Activated CD4-positive, alpha-beta T cell treated with anti-CD3 and anti-CD28 coated beads, Interleukin-2, amount 50 U/mL, for 16 hours (primary cell): ENCODE measurements around the gene VWA7.
"Not testable (repeated sequence)": the region's sequence is repeated elsewhere in the genome, so short reads cannot be mapped to it uniquely, and the experiment has no call there.

Source experiments
- DNase-seq: peaks from one replicate; pipeline ENCODE4 v3.0.0-alpha.2; 2020

The VWA7 gene, protein sequence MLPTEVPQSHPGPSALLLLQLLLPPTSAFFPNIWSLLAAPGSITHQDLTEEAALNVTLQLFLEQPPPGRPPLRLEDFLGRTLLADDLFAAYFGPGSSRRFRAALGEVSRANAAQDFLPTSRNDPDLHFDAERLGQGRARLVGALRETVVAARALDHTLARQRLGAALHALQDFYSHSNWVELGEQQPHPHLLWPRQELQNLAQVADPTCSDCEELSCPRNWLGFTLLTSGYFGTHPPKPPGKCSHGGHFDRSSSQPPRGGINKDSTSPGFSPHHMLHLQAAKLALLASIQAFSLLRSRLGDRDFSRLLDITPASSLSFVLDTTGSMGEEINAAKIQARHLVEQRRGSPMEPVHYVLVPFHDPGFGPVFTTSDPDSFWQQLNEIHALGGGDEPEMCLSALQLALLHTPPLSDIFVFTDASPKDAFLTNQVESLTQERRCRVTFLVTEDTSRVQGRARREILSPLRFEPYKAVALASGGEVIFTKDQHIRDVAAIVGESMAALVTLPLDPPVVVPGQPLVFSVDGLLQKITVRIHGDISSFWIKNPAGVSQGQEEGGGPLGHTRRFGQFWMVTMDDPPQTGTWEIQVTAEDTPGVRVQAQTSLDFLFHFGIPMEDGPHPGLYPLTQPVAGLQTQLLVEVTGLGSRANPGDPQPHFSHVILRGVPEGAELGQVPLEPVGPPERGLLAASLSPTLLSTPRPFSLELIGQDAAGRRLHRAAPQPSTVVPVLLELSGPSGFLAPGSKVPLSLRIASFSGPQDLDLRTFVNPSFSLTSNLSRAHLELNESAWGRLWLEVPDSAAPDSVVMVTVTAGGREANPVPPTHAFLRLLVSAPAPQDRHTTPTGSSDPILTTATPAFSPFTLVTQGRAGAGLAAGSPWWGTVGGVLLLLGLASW

DNA sequence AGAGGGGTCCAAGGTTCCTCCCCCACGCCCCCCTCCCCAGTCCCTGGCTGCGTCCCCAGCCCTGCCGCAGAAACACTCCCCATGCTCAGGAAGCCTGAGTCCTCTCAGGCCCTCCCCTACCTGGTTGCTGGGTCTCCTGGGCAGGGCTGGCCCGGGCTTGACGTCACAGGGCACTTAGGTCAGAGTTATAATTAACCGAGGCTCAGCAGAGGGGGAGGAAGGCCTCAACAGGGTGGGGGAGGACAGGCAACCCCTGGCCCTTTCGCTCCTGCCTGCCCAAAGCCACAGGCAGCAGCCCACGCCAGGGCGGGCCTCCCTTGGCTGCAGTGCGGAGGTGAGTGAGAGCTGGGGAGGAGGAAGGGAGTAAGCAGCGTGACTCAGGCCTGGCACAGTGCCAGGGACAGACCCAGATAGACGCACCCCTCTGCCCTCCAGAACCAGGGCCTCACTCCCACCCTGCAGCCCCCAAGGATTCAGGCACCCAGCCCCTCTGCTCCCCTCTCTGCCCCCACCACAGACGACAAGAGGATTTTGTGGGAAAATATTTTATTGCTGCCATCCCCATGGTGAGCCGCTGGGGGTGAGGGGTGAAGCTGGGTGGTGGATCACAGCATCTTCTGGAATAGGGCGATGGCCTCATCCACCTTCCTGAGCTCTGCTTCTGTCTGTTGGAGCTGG, at the start of gene VWA7:
VWA7 (minus strand) TSS at position 340 of the 678 bp plus-strand sequence. CDS start 549 bp downstream, outside the sequence.
- peak; percentile 77 for DNase-seq

DNA sequence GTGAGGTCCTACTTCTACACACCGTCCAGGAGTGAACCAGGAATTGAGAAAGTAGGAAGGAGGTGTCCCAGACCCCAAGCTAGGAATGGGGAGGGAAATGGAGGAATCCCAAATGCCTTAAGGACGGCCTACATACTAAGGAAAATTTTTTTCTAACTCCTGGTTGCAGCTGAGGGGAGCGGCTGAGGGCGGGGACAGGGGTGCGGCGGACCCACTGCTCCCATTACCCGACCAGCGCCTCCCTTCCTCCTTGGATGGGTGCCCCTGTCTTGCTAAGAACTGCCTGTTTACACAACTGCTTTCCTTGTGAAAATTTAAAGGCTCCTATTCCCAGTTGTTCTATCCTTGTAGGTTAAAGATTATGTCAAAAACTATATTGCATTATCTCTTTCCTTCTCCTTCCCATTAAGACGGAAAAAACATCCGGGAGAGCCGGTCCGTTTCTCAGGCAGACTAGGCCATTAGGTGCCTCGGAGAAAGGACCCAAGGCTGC, 49.7 kb upstream of the VWA7 start:
- DNase-seq: peak; percentile 62

DNA sequence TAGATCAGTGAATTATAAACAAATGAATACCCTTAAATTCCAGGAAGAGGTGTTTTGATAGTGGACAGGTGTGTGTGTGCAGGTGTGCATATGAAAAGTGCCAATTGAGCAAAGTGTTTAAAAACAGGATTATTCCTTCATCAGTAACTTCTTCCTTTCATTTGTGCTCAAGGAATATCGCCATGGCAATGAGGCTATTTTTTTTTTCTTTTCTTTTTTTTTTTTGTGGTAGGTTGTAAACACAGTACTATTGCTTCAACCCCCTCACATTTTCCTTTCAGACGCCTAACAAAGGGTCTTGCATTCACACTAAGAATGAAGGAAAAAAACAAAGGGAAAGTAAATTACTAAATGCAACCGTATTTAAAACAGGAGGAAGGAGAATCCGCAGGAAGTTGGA, 48.4 kb upstream of the VWA7 start:
- DNase-seq: no peak

DNA sequence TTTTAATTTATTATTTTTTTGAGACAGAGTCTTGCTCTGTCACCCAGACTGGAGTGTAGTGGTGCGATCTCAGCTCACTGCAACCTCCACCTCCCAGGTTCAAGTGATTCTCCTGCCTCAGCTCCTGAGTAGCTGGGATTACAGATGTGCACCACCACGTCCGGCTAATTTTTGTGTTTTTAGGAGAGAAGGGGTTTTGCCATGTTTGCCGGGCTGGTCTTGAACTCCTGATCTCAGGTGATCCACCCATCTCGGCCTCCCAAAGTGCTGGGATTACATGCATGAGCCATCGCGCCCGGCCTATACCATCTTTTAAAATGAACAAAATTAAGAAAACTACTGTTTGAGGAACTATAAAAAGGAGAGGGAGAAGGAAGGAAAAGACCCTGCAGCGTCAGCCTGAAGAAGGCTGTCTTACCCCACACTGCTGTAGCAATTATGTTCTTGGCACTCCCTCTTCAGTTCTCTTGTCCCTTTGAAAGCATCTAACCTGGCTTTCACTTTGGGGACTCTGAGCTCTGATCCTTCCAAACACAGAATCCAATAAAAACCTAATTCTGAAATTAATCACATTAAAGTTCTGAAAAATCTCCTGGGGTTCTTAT, 46.6 kb upstream of the VWA7 start:
- not testable (repeated sequence) for DNase-seq

DNA sequence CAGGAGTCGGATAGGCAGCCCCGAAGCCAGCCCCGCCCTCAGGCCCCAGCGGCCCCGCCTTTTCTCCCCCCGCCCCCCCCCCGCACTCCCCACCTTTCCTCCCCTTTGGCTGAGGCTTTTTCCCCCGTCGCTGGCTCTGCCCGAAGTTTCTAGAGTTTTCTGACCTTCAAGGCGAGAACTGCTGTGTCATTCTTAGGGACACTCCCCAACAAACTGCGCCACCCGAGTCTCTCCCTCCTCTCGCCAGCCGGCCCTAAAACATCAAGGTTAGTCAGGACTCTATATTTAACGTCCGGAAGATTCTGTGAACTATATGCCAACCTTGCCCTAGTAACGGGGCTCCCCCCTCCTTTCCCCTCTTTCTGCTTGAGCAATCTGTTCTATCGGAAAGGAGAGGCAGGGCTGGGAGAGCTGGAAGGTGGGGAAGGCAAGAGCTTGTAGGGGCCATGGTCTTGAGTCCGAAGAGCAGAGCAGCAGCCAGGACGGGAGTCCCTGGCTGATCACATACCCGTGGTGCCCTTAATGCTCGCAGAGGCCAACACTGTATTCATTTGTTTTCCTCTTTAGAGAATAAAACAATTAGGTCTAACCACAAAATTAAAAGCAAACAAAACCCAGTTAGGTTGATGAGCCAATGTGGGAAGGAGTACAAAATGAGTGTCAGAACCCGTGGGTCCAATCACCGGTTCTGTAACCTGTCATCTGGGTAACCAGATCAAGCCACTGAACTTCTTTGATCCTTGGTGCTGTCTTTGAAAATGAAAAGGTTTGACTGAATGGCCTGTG, 45.1 kb upstream of the VWA7 start:
- DNase-seq: peak; percentile 84

DNA sequence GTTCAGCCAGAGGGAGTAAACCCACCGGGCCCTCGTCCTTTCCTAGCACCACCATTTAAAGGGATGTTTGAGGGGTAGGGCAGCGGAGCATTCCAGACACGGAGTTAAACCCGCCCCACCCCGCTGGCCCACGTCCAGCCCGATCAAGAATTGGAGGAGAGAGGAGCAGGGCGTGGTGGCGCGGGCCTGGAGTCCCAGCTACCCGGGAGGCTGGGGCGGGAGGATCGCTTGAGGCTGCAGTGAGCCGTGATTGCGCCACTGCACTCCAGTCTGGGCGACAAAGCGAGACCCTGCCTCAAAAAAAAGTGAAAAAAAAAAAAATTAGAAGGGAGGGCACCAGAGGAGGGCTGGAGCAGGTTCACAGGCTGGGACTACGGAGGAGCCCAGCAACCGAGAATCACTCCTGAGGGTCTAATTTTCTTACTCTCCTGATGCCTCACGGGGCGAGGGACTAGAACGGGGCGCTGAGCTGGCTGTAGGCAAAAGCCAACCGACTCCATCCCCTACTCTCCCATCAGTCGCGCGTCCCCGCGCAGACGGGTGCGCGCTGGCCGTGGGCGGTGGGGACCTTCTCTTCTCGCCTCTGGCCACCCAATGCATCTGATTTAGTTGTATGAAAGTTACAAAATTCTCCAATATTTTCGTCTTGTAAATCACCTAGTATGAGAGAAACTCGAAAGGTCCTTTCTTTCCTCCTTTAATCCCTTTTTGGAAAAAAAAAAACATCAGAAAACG, 44.3 kb upstream of the VWA7 start:
- DNase-seq: peak; percentile 73

DNA sequence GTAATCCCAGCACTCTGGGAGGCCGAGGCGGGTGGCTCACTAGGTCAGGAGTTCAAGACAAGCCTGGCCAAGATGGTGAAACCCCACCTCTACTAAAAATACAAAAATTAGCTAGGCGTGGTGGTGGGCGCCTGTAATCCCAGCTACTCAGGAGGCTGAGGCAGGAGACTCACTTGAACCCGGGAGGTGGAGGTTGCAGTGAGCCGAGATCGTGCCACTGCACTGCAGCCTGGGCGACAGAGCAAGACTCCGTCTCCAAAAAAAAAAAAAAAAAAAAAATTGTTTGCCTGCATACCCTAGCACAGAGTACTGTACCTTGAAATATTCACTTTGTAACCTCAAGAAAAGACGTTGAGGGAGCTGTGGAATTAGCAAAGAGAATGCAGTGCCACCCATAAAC, 43.3 kb upstream of the VWA7 start:
- not testable (repeated sequence) for DNase-seq

DNA sequence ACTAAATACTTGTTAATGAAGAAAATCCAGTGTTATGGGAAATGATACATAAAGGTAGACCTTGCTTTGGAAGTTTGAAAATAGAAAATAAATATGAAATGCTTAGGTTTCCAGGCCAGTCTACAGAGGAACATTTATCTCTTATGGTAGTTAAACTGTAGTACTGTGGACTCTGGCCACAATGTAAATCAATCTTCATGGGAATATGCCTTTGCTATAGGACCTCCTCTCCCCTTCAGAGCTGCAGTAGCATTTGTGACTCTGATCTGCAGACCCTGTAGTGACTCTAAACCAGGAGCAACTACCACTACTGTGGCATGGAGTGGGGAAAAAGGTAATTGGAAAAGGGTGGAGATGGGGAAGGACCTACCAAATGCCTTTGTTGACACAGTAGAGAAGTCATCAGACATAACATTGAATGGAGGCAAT, 42.8 kb upstream of the VWA7 start:
- DNase-seq: no peak

DNA sequence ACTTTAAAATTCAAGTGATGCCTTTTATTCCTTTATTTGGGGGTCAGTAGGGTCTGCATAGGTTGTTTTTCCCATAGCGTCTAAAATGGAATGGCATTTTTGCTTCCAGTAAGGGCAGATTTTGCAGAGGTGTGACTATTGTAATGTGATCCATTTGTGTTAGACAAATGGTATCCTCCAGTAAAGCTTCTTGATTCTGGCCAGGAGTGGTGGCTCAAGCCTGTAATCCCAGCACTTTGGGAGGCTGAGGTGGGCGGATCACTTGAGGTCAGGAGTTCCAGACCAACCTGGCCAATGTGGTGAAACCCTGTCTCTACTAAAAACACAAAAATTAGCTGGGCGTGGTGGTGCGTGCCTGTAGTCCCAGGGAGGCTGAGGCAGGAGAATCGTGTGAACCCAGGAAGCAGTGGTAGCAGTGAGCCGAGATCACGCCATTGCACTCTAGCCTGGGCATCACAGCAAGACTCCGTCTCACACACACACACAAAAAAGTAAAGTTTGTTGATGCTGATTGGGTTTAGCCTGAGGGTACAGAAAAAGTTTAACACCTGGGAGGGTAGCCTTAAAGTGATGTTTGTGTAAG, 40.9 kb upstream of the VWA7 start:
- DNase-seq: not testable (repeated sequence)

DNA sequence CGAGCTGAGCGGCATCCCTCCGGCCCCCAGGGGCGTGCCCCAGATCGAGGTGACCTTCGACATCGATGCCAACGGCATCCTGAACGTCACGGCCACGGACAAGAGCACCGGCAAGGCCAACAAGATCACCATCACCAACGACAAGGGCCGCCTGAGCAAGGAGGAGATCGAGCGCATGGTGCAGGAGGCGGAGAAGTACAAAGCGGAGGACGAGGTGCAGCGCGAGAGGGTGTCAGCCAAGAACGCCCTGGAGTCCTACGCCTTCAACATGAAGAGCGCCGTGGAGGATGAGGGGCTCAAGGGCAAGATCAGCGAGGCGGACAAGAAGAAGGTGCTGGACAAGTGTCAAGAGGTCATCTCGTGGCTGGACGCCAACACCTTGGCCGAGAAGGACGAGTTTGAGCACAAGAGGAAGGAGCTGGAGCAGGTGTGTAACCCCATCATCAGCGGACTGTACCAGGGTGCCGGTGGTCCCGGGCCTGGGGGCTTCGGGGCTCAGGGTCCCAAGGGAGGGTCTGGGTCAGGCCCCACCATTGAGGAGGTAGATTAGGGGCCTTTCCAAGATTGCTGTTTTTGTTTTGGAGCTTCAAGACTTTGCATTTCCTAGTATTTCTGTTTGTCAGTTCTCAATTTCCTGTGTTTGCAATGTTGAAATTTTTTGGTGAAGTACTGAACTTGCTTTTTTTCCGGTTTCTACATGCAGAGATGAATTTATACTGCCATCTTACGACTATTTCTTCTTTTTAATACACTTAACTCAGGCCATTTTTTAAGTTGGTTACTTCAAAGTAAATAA, 40.2 kb upstream of the VWA7 start:
- DNase-seq: not testable (repeated sequence)

DNA sequence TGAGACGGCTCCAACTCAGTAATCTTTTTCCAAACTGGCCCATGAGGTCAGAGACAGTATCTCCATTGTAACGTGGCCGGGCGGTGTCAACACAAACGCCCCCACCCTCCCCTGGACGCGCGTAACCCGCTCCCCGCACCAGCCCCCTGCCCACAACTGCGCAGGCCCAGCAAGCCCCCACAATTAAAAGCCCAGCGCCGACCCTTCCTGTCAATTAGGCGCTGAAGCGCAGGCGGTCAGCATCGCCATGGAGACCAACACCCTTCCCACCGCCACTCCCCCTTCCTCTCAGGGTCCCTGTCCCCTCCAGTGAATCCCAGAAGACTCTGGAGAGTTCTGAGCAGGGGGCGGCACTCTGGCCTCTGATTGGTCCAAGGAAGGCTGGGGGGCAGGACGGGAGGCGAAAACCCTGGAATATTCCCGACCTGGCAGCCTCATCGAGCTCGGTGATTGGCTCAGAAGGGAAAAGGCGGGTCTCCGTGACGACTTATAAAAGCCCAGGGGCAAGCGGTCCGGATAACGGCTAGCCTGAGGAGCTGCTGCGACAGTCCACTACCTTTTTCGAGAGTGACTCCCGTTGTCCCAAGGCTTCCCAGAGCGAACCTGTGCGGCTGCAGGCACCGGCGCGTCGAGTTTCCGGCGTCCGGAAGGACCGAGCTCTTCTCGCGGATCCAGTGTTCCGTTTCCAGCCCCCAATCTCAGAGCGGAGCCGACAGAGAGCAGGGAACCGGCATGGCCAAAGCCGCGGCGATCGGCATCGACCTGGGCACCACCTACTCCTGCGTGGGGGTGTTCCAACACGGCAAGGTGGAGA, 38.1 kb upstream of the VWA7 start, which contains the start of the genes HSPA1A and HSPA1L:
HSPA1A (plus strand) TSS at position 519 of the 814 bp plus-strand sequence; CDS start at position 733, 214 bp downstream.
HSPA1L (minus strand) TSS at position 259 of the 814 bp plus-strand sequence. CDS start 3,311 bp downstream, outside the sequence.
- peak; percentile 93 for DNase-seq

DNA sequence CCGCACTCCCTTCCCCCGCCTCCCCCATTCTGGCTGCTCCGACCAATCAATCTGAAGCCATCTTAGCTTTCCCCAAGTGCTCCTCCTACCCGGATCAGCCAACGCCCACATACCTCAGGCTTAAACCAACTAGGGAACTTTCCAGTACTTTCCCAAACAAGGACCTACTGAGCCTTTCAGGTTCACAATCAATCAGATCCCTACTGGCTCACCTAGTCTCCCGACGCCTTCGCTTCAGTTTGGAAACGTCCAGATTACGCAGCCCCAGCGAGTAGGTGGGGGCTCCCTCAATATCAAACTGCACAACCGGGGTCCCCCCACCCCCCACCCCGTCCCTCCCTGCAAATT, 37.5 kb upstream of the VWA7 start:
- DNase-seq: peak; percentile 90

DNA sequence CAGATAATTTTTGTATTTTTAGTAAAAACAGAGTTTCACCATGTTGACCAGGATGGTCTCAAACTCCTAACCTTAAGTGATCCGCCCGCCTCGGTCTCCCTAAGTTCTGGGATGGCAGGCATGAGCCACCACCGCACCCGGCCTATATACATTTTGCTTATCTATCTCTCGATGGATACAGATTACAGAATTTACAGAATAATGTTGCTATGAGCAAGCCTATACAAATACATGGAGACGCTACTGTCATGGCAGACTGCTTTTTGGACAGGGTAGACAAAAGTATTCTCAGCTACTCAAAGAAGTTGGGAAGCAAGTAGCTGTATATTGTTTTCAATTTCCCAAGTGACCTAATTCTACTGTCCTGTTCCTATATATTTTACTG, 36.3 kb upstream of the VWA7 start:
- no peak for DNase-seq

DNA sequence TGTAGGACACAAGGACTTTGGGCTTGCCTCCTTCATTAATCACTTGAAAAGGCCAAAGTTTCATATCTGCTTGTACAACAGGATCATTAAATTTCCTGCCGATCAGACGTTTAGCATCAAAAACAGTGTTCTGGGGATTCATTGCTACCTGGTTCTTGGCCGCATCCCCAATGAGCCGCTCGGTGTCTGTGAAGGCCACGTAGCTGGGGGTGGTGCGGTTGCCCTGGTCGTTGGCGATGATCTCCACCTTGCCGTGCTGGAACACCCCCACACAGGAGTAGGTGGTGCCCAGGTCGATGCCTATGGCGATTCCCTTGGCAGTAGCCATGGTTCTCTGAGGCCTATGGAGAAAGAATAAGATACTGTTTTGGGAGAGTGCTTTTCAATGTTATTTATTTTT, 34.5 kb upstream of the VWA7 start:
- no peak for DNase-seq

DNA sequence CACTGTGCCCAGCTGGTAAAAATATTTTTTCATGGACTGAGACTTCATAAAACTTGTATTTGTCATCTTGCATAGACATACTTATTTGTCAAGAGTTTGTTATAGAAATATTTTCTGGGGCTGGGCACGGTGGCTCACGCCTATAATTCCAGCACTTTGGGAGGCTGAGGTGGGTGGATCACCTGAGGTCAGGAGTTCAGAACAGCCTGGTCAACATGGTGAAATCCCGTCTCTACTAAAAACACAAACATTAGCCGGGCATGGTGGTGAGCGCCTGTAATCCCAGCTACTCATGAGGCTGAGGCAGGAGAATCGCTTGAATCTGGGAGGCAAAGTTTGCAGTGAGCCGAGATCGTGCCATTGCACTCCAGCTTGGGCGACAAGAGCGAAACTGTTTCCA, 31.5 kb upstream of the VWA7 start:
- DNase-seq: not testable (repeated sequence)

DNA sequence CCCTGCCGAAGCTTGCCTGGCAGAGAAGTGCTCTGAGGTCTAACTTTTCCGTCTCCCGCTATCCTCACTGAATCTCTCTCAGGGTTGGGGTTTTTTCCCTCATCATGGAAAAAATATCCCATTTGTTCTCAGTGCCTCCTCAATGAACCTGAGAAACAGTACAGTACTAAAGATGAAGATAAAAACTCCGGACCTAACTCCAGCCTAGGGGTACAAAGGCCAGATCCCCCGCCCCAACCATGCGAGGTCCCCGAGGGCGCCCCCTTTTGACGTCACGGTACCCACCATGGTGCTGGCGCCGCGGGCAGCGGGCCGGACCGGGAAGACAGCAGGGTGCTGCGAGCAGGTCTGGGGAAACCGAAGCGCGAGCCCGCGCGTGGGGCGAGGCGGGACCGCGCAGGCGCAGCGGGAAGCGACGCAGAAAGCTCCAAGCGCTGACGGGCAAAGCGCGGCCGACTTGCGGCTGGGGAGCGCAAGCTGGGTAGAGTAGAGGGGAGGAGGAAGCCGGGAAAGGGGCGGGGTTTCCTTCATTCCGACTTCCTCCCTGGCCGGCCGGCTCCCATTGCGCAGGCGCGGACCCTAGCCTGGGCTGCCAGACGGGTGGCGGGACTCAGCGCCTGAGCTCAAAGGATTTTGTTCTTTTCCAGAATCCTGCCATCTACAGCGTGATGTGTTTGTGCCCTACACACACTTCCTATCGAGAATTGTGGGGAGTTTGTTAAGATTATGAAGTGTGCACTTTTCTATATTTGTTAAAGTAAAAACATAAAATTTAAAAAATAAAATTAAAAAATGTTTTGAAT, 29.5 kb upstream of the VWA7 start, which contains the start of gene LSM2:
LSM2 (minus strand) TSS at position 497 of the 803 bp plus-strand sequence; CDS start at position 288, 209 bp downstream.
- peak; percentile 98 for DNase-seq

DNA sequence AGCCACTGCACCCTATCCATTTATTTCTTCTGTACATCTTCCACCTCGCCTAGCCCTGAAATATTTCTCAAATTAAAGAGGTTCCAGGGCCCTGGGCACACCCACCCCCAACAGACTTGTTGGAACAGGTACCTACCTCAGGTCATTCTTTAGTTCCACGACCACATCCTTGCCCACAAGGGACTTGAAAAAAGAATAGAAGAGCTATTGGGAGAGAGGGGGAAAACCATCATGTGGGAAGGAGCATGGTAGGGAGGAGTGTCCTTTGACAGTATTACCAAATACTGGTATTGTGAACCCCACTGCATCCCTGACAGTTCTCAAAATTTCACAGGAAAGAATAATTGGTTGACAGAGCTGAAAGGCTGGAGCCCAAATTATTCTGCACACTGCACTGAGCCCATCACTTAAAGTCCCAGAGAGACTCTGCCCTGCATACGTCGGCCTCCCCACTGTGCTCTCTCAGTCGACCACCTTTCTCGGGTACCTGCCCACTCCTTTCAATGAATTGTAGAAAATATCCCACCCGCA, 28.9 kb upstream of the VWA7 start:
- DNase-seq: no peak
